ENCODE data around the gene SGMS1. TPM values are rescaled to one million over a fixed set of nuclear protein-coding genes. Genes with fewer than 3 reads are reported as not detected.

Gene SGMS1
- total RNA-seq, 1 experiment from 2014 or later: 20.4 TPM

- Histone ChIP-seq H2BK12ac (ENCODE audit: insufficient read length, low read depth, low read length) (no peak overlapping the region), H3K56ac (ENCODE audit: insufficient read length, low read depth, low read length) (no peak overlapping the region), H2AK5ac (ENCODE audit: insufficient read length, low read length) (no peak overlapping the region), H3K4me1 (ENCODE audit: insufficient read depth, low read length) (0 out of 2 replicates have a peak, but pooled peaks cover 4% of the 10 kb centered on the region), H4K8ac (replicated peaks; ENCODE audit: insufficient read length, low read depth, low read length) (no peak overlapping the region), H3K79me1 (ENCODE audit: insufficient read depth, low read depth, low read length, poor library complexity, severe bottlenecking) (no peaks in the 10 kb centered on the region), H3K18ac (ENCODE audit: insufficient read length, low read depth, low read length) (no peak overlapping the region), H3K9me3 (ENCODE audit: control insufficient read depth, low read depth, low read length) (no peaks in the 10 kb centered on the region), H3K4ac (ENCODE audit: low read depth, low read length) (no peak overlapping the region), H3T11ph (ENCODE audit: low read length) (no peak overlapping the region), H2BK5ac (ENCODE audit: insufficient read length, low read length) (no peak overlapping the region), H2AFZ (ENCODE audit: low read length) (no peak overlapping the region), H2BK20ac (ENCODE audit: low read depth, low read length, poor library complexity, severe bottlenecking) (no peak overlapping the region), H3K4me2 (ENCODE audit: insufficient read depth, insufficient read length, low read length) (no peak overlapping the region), H3K9ac (ENCODE audit: extremely low read depth, insufficient read length, low read length) (no peak overlapping the region), H3K23me2 (ENCODE audit: insufficient read length, low read depth, low read length, poor library complexity, severe bottlenecking) (no peaks in the 10 kb centered on the region), H3K27ac (ENCODE audit: insufficient read length, low read depth, low read length) (no peak overlapping the region), H3K23ac (ENCODE audit: insufficient read length, low read depth, low read length) (no peak overlapping the region), H3K27me3 (ENCODE audit: insufficient read depth, low read length) (no peaks in the 10 kb centered on the region), H3K79me2 (ENCODE audit: insufficient read depth, low read length) (0 out of 2 replicates have a peak, but pooled peaks cover 4% of the 10 kb centered on the region), H4K91ac (ENCODE audit: insufficient read length, low read depth, low read length) (no peak overlapping the region), H3K14ac (ENCODE audit: insufficient read depth, low read length) (no peak overlapping the region), H2BK120ac (ENCODE audit: low read depth, low read length, poor library complexity, severe bottlenecking) (no peak overlapping the region), H4K20me1 (ENCODE audit: control insufficient read depth, insufficient read depth, insufficient read length) (no peaks in the 10 kb centered on the region), H2BK15ac (ENCODE audit: low read depth, low read length) (no peak overlapping the region), H4K5ac (ENCODE audit: insufficient read length, low read depth, low read length) (no peak overlapping the region)
- Mint-ChIP-seq H3K27me3 (ENCODE audit: low read depth) (no peaks in the 10 kb centered on the region), H3K9me3 (no peaks in the 10 kb centered on the region), H3K36me3 (ENCODE audit: insufficient read depth in 1 of 3, low read depth in 3 of 3) (no peaks in the 10 kb centered on the region), H3K4me3 (no peak overlapping the region), H3K4me1 (peaks cover 15 to 31% of the 10 kb centered on the region in 2 experiments; a peak in 3 of 4 replicates), H3K27ac (no peak overlapping the region; a peak in 1 of 7 replicates)
- WGBS (ENCODE audit: extremely low coverage, insufficient read length, low lambda C conversion rate): no CpG with 5 or more reads among the region's 3 CpGs
- DNase-seq: no peak
- no peak for TF ChIP-seq CTCF (conservative IDR thresholded peaks at IDR 0.05)
Observed at GRCh38 chr10:50595785-50596184, 28.0 kb downstream of the SGMS1 start.
